K562 (cell line): ENCODE results near the gene EPHA7. TPM values are rescaled to one million over a fixed set of nuclear protein-coding genes. Genes with fewer than 3 reads are reported as not detected.

ENCODE experiments used
- ATAC-seq: fragments of 200-7000 bp; cut with Tn5 transposase; 3 replicates; pipeline ENCODE4 v1.9.1; 2020; ENCODE audit warnings: moderate library complexity
- BruUV-seq: library from RNA; stranded (reverse); fragments of 400-500 nt; replicated peaks from 2 replicates; lab custom pipeline; 2021; lab: Mats Ljungman, UMichigan
- CTCF ChIA-PET: fragments of 300-600 bp; formaldehyde crosslinking; extraction: SDS; loops from one replicate; lab custom pipeline; 2021; ENCODE audit warnings: low intra/inter-chr PET ratio; lab: Yijun Ruan, JAX
- POLR2A ChIA-PET: fragments of 300-600, 350-650 bp; sonication (Branson Sonifier 250); formaldehyde crosslinking; extraction: SDS; loops from one replicate; lab custom pipeline; 2021; ENCODE audit warnings: antibody characterized with exemption, inconsistent platforms; lab: Yijun Ruan, JAX
- DNase-seq, 4 experiments: peaks; one replicate each; pipeline versions ENCODE4 v3.0.0 to v3.0.0-alpha.2; 2011 to 2018; ENCODE audit warnings: low spot score in 3 of 4, mixed read lengths in 3 of 4; ENCODE audit errors: extremely low read depth in 1 of 4
- FAIRE-seq: peaks from 2 replicates; lab custom pipeline; 2011; peaks lifted over from hg19 to GRCh38; lab: Jason Lieb, UNC
- H2AFZ ChIP-seq: 2 replicates; pipeline ENCODE4 v1.6.0; 2011; ENCODE audit warnings: low read depth, low read length, control low read depth, inconsistent platforms
- H3K27ac ChIP-seq: fragments of 200-600 bp; 3 replicates; pipeline ENCODE4 v1.8.0; 2011; ENCODE audit warnings: low read depth, mild to moderate bottlenecking, control low read depth, inconsistent platforms, low read length, moderate library complexity, mixed read lengths; ENCODE audit errors: extremely low read depth
- H3K27me3 ChIP-seq, 2 experiments: fragments of 300-600 bp in 1 of 2; 2 replicates in 1 of 2; 3 replicates in 1 of 2; pipeline versions ENCODE4 v1.6.0 to v1.8.0; 2011; ENCODE audit warnings: inconsistent platforms in 2 of 2, low read length in 2 of 2, mild to moderate bottlenecking in 1 of 2, mixed read lengths in 1 of 2, moderate library complexity in 1 of 2; ENCODE audit not compliant: control insufficient read depth in 2 of 2, insufficient read depth in 2 of 2
- H3K36me3 ChIP-seq: fragments of 300-600 bp; 3 replicates; pipeline ENCODE4 v1.8.0; 2011; ENCODE audit warnings: mild to moderate bottlenecking, low read length, inconsistent platforms; ENCODE audit not compliant: control insufficient read depth, insufficient read depth
- H3K4me1 ChIP-seq, 2 experiments: fragments of 200-600 bp in 1 of 2; replicated peaks in 1 of 2; 2 replicates in 1 of 2; 3 replicates in 1 of 2; pipeline versions ENCODE4 v1.5.1 to v1.8.0; 2011; ENCODE audit warnings: inconsistent platforms in 2 of 2, low read length in 2 of 2, mild to moderate bottlenecking in 1 of 2, mixed read lengths in 1 of 2, moderate library complexity in 1 of 2; ENCODE audit not compliant: control insufficient read depth in 2 of 2, insufficient read depth in 2 of 2
- H3K4me2 ChIP-seq: 2 replicates; pipeline ENCODE4 v1.6.1; 2011; ENCODE audit warnings: low read length, control low read depth, inconsistent platforms, mixed read lengths; ENCODE audit not compliant: insufficient read depth
- H3K4me3 ChIP-seq: fragments of 200-600 bp; sonication (generic), shearing (Covaris generic); 2 replicates; pipeline ENCODE4 v1.5.1; 2016; ENCODE audit warnings: control low read depth, inconsistent platforms
- H3K79me2 ChIP-seq: fragments of 200-600 bp; 3 replicates; pipeline ENCODE4 v1.8.0; 2011; ENCODE audit warnings: low read length, inconsistent platforms; ENCODE audit not compliant: control insufficient read depth, insufficient read depth
- H3K9ac ChIP-seq, 2 experiments: 2 replicates each; pipeline versions ENCODE4 v1.6.0 to v1.6.1; 2011; ENCODE audit warnings: low read depth in 2 of 2, low read length in 2 of 2, control low read depth in 1 of 2, inconsistent platforms in 1 of 2, mild to moderate bottlenecking in 1 of 2, mixed read lengths in 1 of 2; ENCODE audit not compliant: insufficient read depth in 1 of 2
- H3K9me1 ChIP-seq: one replicate; pipeline ENCODE4 v1.6.0; 2011; ENCODE audit warnings: inconsistent platforms, mild to moderate bottlenecking, low read length, moderate library complexity; ENCODE audit not compliant: control insufficient read depth, insufficient read depth
- H3K9me3 ChIP-seq: replicated peaks from 2 replicates; pipeline ENCODE4 v1.5.1; 2011; ENCODE audit warnings: low read depth, low read length, inconsistent platforms; ENCODE audit not compliant: control insufficient read depth, insufficient read depth
- H4K20me1 ChIP-seq: replicated peaks from 2 replicates; pipeline ENCODE4 v1.6.1; 2011; ENCODE audit warnings: low read length, inconsistent platforms, mixed read lengths; ENCODE audit not compliant: control insufficient read depth, insufficient read depth
- DACH1 ChIP-seq: fragments of 450-650 bp; IDR thresholded peaks from 2 replicates; pipeline ENCODE4 v1.6.1; 2018; ENCODE audit not compliant: partially characterized antibody
- JUN ChIP-seq, 2 experiments: sonication (generic) in 1 of 2; formaldehyde crosslinking in 1 of 2; IDR thresholded peaks; 2 replicates each; pipeline versions ENCODE4 v1.6.1 to v1.8.0; 2012 to 2022; ENCODE audit warnings: borderline replicate concordance in 2 of 2, mild to moderate bottlenecking in 2 of 2, improper control_type of control experiment in 1 of 2, low read depth in 1 of 2, low read length in 1 of 2, missing genetic modification reagents in 1 of 2
- KLF13 ChIP-seq: fragments of 450-650 bp; IDR thresholded peaks from 2 replicates; pipeline ENCODE4 v1.6.1; 2016; ENCODE audit warnings: missing genetic modification characterization, low read depth, mild to moderate bottlenecking, missing compliant biosample characterization, moderate library complexity, borderline replicate concordance
- MAFG ChIP-seq: fragments of 450-650 bp; conservative IDR thresholded peaks from 2 replicates; pipeline ENCODE4 v1.6.1; 2016; ENCODE audit warnings: missing genetic modification characterization, missing compliant biosample characterization
- NFXL1 ChIP-seq: fragments of 450-650 bp; formaldehyde crosslinking; IDR thresholded peaks from 2 replicates; pipeline ENCODE4 v1.4.0; 2021; ENCODE audit warnings: mild to moderate bottlenecking
- NR2C1 ChIP-seq, 2 experiments: fragments of 450-650 bp; IDR thresholded peaks; 2 replicates each; pipeline ENCODE4 v1.6.1; 2017; ENCODE audit warnings: mild to moderate bottlenecking in 2 of 2, antibody characterized with exemption in 1 of 2, inconsistent platforms in 1 of 2, missing compliant biosample characterization in 1 of 2, missing genetic modification characterization in 1 of 2
- ZNF41 ChIP-seq: fragments of 250-450 bp; sonication (Bioruptor Pico); conservative IDR thresholded peaks from 2 replicates; pipeline ENCODE4 v1.4.0; 2020; ENCODE audit warnings: mild to moderate bottlenecking
- ZNF436 ChIP-seq: fragments of 250-450, 450-650 bp; sonication (Bioruptor Pico); formaldehyde crosslinking; IDR thresholded peaks from 2 replicates; pipeline ENCODE4 v1.7.0; 2020; ENCODE audit warnings: mild to moderate bottlenecking
- ZNF586 ChIP-seq: fragments of 450-650 bp; formaldehyde crosslinking; conservative IDR thresholded peaks from 2 replicates; pipeline ENCODE4 v1.4.0; 2020; ENCODE audit warnings: mild to moderate bottlenecking, moderate library complexity
- ZNF79 ChIP-seq: fragments of 250-450 bp; sonication (Bioruptor Pico); IDR thresholded peaks from 2 replicates; pipeline ENCODE4 v1.4.0; 2020; ENCODE audit warnings: low read depth, mild to moderate bottlenecking, moderate library complexity
- WGBS: fragments of 100-300 bp; shearing (Covaris generic); methylation state at CpG from one replicate; pipeline ENCODE4 v1.1.6; 2016; ENCODE audit warnings: low coverage, mixed read lengths; ENCODE audit not compliant: insufficient coverage; ENCODE audit errors: missing lambda C conversion rate; 5-methylcytosine and 5-hydroxymethylcytosine counted together
- in situ Hi-C: fragments of 300-500 bp; cut with MboI; formaldehyde crosslinking; loops from 4 replicates; pipeline ENCODE4 v1.15.0; 2018; ENCODE audit warnings: inconsistent platforms, mixed read lengths
- intact Hi-C: fragments of 100-400 bp; cut with micrococcal nuclease; formaldehyde crosslinking; loops from 2 replicates; pipeline ENCODE4 v1.14.2; 2022
- polyA plus RNA-seq, 8 experiments: library from polyadenylated mRNA; depleted of rRNA in 4 of 8; stranded (reverse) in 5 of 8; unstranded in 3 of 8; fragments of >200 nt; fragmentation: Nextera tagmentation in 2 of 8; fragmentation: Illumina TruSeq in 1 of 8; extraction: Ambion mirVana in 2 of 8; extraction: Trizol in 1 of 8; gene quantifications; 2 replicates each; pipeline versions ENCODE4 v1.2.1 to v1.2.3, GENCODE V29; 2011 to 2014; ENCODE audit warnings: inconsistent platforms in 1 of 8, missing spikeins in 1 of 8
- total RNA-seq, 7 experiments: library from RNA; depleted of rRNA in 6 of 7; stranded (reverse); fragments of >200 nt in 6 of 7; fragmentation: Illumina TruSeq in 2 of 7; extraction: Trizol in 2 of 7; gene quantifications; 2 replicates each; pipeline versions ENCODE4 v1.2.1 to v1.2.3, GENCODE V29; 2011 to 2021; ENCODE audit warnings: low replicate concordance in 1 of 7
- TF ChIP-seq, protein P1 (sequence below), 3 experiments: fragments of 200-800 bp in 1 of 3; sonication (Bioruptor generic) in 1 of 3; sonication (generic) in 1 of 3; formaldehyde crosslinking in 1 of 3; IDR thresholded peaks; 2 replicates each; pipeline versions ENCODE4 v1.6.1 to v1.8.0; 2016 to 2022; ENCODE audit warnings: mild to moderate bottlenecking in 2 of 3, missing compliant biosample characterization in 2 of 3, missing genetic modification characterization in 2 of 3, missing genetic modification reagents in 1 of 3
- TF ChIP-seq, protein P2 (sequence below): fragments of 450-650 bp; IDR thresholded peaks from 2 replicates; pipeline ENCODE4 v1.6.1; 2017; ENCODE audit warnings: mild to moderate bottlenecking, moderate library complexity

Gene EPHA7
- total and polyA plus RNA-seq, 9 of the 15 experiments (the other 6 are each of a cell fraction or from before 2014, with no cell fraction given): not detected

DNA sequence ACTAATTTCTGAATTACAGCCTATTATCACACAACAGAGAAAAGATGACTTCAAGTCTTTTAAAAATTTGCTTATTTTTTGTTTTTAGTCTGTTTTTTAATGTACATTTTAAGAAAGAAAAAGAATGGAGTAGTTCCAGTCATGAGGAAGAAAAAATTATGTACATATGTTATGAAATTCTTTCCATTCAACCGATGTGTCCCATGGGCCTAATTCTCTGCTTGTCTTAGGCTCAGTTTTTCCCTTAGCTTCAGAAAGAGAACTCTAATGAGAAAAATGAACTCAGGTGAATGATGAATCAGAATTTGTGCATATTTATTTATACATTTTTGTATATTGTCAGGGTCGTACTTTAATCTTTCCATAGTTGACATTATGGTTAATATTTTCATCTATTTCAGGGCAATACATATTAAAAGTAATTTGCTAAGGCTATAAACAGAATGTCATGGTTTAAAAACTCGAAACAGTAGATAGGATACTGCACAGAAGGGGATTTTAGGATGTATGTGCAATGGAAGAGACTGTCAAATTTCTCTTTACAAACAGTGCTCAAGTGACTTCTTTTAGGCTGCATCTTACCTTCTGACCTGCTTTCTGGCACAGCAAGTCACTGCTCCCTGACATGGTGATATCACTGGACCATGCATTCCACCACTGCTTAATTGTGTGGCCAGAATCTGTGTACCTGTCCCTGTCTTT, 153.1 kb downstream of the EPHA7 start:
- H3K9ac ChIP-seq: no peak overlapping the region
- no peaks in the 10 kb centered on the region for H3K27me3 ChIP-seq
- H3K9me3 ChIP-seq: no peaks in the 10 kb centered on the region
- FAIRE-seq (no peak), ATAC-seq (no peak), DNase-seq (no peak)
- no TSS peak for BruUV-seq
- H3K36me3 ChIP-seq: no peaks in the 10 kb centered on the region
- no peak overlapping the region for H3K27ac ChIP-seq
- no peak overlapping the region for H3K4me3 ChIP-seq
- TF ChIP-seq KLF13 (tag) (no peak), NR2C1 (IDR thresholded peaks at IDR 0.05) (no peak), NR2C1 (tag; IDR thresholded peaks at IDR 0.05) (no peak), NFXL1 (CRISPR knock-in tag) (no peak), ZNF79 (CRISPR knock-in tag) (no peak), DACH1 (no peak), ZNF41 (CRISPR knock-in tag) (no peak), JUN (IDR thresholded peaks at IDR 0.05; ENCODE audit: borderline replicate concordance, low read depth, low read length) (no peak), JUN (CRISPR knock-in tag; IDR thresholded peaks at IDR 0.05; ENCODE audit: borderline replicate concordance) (no peak), ZNF586 (CRISPR knock-in tag) (no peak), MAFG (tag) (no peak), ZNF436 (no peak)
- TF ChIP-seq, protein P1, sequence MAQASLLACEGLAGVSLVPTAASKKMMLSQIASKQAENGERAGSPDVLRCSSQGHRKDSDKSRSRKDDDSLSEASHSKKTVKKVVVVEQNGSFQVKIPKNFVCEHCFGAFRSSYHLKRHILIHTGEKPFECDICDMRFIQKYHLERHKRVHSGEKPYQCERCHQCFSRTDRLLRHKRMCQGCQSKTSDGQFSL (CRISPR knock-in tag; IDR thresholded peaks at IDR 0.05): no peak
- TF ChIP-seq, protein P1 (tag; IDR thresholded peaks at IDR 0.05): no peak
- TF ChIP-seq, protein P2, sequence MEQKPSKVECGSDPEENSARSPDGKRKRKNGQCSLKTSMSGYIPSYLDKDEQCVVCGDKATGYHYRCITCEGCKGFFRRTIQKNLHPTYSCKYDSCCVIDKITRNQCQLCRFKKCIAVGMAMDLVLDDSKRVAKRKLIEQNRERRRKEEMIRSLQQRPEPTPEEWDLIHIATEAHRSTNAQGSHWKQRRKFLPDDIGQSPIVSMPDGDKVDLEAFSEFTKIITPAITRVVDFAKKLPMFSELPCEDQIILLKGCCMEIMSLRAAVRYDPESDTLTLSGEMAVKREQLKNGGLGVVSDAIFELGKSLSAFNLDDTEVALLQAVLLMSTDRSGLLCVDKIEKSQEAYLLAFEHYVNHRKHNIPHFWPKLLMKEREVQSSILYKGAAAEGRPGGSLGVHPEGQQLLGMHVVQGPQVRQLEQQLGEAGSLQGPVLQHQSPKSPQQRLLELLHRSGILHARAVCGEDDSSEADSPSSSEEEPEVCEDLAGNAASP: no peak
- TF ChIP-seq, all 486 proteins: peak for 0
- WGBS: 0% methylated on average over 3 of the region's 3 CpGs
- H2AFZ ChIP-seq: no peak overlapping the region
- H3K4me2 ChIP-seq: no peak overlapping the region
- ChIA-PET CTCF (no interaction called here), POLR2A (interaction anchor here (0.5 kb wide), 1 partner anchor 1556 kb away, joined by 3 read pairs; no protein-coding TSS in a partner anchor)
- in situ Hi-C loops: no loop called here
- H3K9me1 ChIP-seq: no peaks in the 10 kb centered on the region
- intact Hi-C loops: no loop called here
- no peaks in the 10 kb centered on the region for H3K4me1 ChIP-seq
- H4K20me1 ChIP-seq: no peaks in the 10 kb centered on the region
- no peaks in the 10 kb centered on the region for H3K79me2 ChIP-seq
